ENCODE results near the gene SLC4A4. TPM values are rescaled to one million over a fixed set of nuclear protein-coding genes. Genes with fewer than 3 reads are reported as not detected.
"Not testable (repeated sequence)": the region's sequence is repeated elsewhere in the genome, so short reads cannot be mapped to it uniquely, and the experiment has no call there.

SLC4A4 gene
- total RNA-seq, 1 experiment from 2014 or later, result 1.8 TPM

GRCh38 chr4:71408961-71409360 lies 70.1 kb downstream of the SLC4A4 start:
- DNase-seq (ENCODE audit: low read depth), result not testable (repeated sequence)

- no peak for DNase-seq (ENCODE audit: low read depth)
These were observed 73.2 kb downstream of the SLC4A4 start for GRCh38 chr4:71411981-71412380.

GRCh38 chr4:71415491-71415890 lies 76.7 kb downstream of the SLC4A4 start:
- DNase-seq (ENCODE audit: low read depth), result peak; percentile 19

GRCh38 chr4:71417150-71417549 lies 78.3 kb downstream of the SLC4A4 start:
- no peak for DNase-seq (ENCODE audit: low read depth)

GRCh38 chr4:71426381-71427042 lies 87.7 kb downstream of the SLC4A4 start:
- DNase-seq (ENCODE audit: low read depth), result no peak

- no peak for DNase-seq (ENCODE audit: low read depth)
These were observed 90.3 kb downstream of the SLC4A4 start for GRCh38 chr4:71429106-71429505.

GRCh38 chr4:71429962-71430361 lies 91.1 kb downstream of the SLC4A4 start:
- no peak for DNase-seq (ENCODE audit: low read depth)

GRCh38 chr4:71430609-71431008 lies 91.8 kb downstream of the SLC4A4 start:
- no peak for DNase-seq (ENCODE audit: low read depth)

- DNase-seq (ENCODE audit: low read depth), result no peak
These were observed 101.8 kb downstream of the SLC4A4 start for GRCh38 chr4:71440612-71441011.

GRCh38 chr4:71441186-71442169 lies 102.7 kb downstream of the SLC4A4 start:
- DNase-seq (ENCODE audit: low read depth), result peak; percentile 48

- no peak for DNase-seq (ENCODE audit: low read depth)
These were observed 103.5 kb downstream of the SLC4A4 start for GRCh38 chr4:71442336-71442735.

GRCh38 chr4:71444395-71444794 lies 105.6 kb downstream of the SLC4A4 start:
- DNase-seq (ENCODE audit: low read depth), result no peak

GRCh38 chr4:71445811-71446210 lies 107.0 kb downstream of the SLC4A4 start:
- no peak for DNase-seq (ENCODE audit: low read depth)

- DNase-seq (ENCODE audit: low read depth), result no peak
These were observed 107.8 kb downstream of the SLC4A4 start for GRCh38 chr4:71446479-71447081.

GRCh38 chr4:71449040-71449439 lies 110.2 kb downstream of the SLC4A4 start:
- DNase-seq (ENCODE audit: low read depth), result no peak

- DNase-seq (ENCODE audit: low read depth), result no peak
These were observed 111.1 kb downstream of the SLC4A4 start for GRCh38 chr4:71449878-71450277.

- no peak for DNase-seq (ENCODE audit: low read depth)
These were observed 114.7 kb downstream of the SLC4A4 start for GRCh38 chr4:71453531-71453930.

GRCh38 chr4:71456841-71457240 lies 118.0 kb downstream of the SLC4A4 start:
- peak; percentile 92 for DNase-seq (ENCODE audit: low read depth)

GRCh38 chr4:71460371-71460770 lies 121.6 kb downstream of the SLC4A4 start:
- no peak for DNase-seq (ENCODE audit: low read depth)

- DNase-seq (ENCODE audit: low read depth), result no peak
These were observed 122.6 kb downstream of the SLC4A4 start for GRCh38 chr4:71461422-71461821.

- DNase-seq (ENCODE audit: low read depth), result no peak
These were observed 128.0 kb downstream of the SLC4A4 start for GRCh38 chr4:71466775-71467174.

GRCh38 chr4:71468116-71468710 lies 129.4 kb downstream of the SLC4A4 start:
- no peak for DNase-seq (ENCODE audit: low read depth)

Data from LHCN-M2 (cell line).